CD4-positive, alpha-beta T cell treated with Interleukin-6 at 100 ng/mL for 8 hours (primary cell): Measurements from ENCODE around the gene DNAJA4.
A peak's percentile ranks its signal among the peaks of the same experiment; 100 is the strongest.

Experiments
- DNase-seq: peaks from one replicate; pipeline ENCODE4 v3.0.0-alpha.2; 2020; ENCODE audit warnings: mixed read lengths, low spot score

Gene DNAJA4

GRCh38 chr15:78264304-78265136 lies at the start of gene DNAJA4:
Gene DNAJA4, plus strand, starts transcription at chr15:78264562. Its CDS starts 202 bp downstream, at chr15:78264764.
- peak; percentile 59 for DNase-seq

- no peak for DNase-seq
Observed at GRCh38 chr15:78216276-78217104, 47.9 kb upstream of the DNAJA4 start.

- no peak for DNase-seq
Observed at GRCh38 chr15:78220713-78221112, 43.6 kb upstream of the DNAJA4 start.

- no peak for DNase-seq
Observed at GRCh38 chr15:78222745-78223395, 41.5 kb upstream of the DNAJA4 start.

- no peak for DNase-seq
Observed at GRCh38 chr15:78223396-78224022, 40.9 kb upstream of the DNAJA4 start.

- DNase-seq = no peak
Observed at GRCh38 chr15:78224023-78224411, 40.3 kb upstream of the DNAJA4 start.

- no peak for DNase-seq
Observed at GRCh38 chr15:78225783-78226541, 38.4 kb upstream of the DNAJA4 start.

- DNase-seq = no peak
Observed at GRCh38 chr15:78228356-78228996, 35.9 kb upstream of the DNAJA4 start.

- DNase-seq = no peak
Observed at GRCh38 chr15:78229431-78230406, 34.6 kb upstream of the DNAJA4 start.

GRCh38 chr15:78232951-78233350 lies 31.4 kb upstream of the DNAJA4 start:
- DNase-seq = no peak

GRCh38 chr15:78233496-78233895 lies 30.9 kb upstream of the DNAJA4 start:
- DNase-seq = no peak

GRCh38 chr15:78234515-78235040 lies 29.8 kb upstream of the DNAJA4 start, which contains the start of gene ACSBG1:
Gene ACSBG1, minus strand, starts transcription at chr15:78234565. Its CDS starts 64 bp downstream, at chr15:78234501.
- no peak for DNase-seq

- no peak for DNase-seq
Observed at GRCh38 chr15:78236491-78236890, 27.9 kb upstream of the DNAJA4 start.

- DNase-seq = no peak
Observed at GRCh38 chr15:78237146-78237545, 27.2 kb upstream of the DNAJA4 start.

GRCh38 chr15:78239811-78240210 lies 24.6 kb upstream of the DNAJA4 start:
- no peak for DNase-seq

GRCh38 chr15:78241017-78241416 lies 23.3 kb upstream of the DNAJA4 start:
- DNase-seq = peak; percentile 76

- no peak for DNase-seq
Observed at GRCh38 chr15:78242128-78242527, 22.2 kb upstream of the DNAJA4 start.

- no peak for DNase-seq
Observed at GRCh38 chr15:78243058-78243457, 21.3 kb upstream of the DNAJA4 start.

- DNase-seq = no peak
Observed at GRCh38 chr15:78243491-78243941, 20.8 kb upstream of the DNAJA4 start.
